ENCODE measurements around the gene YRDC. TPM values are rescaled to one million over a fixed set of nuclear protein-coding genes. Genes with fewer than 3 reads are reported as not detected.

The YRDC gene
- total RNA-seq, 4 donors from 2014 or later, result 26.7 to 33.9 (median 27.9) TPM

GRCh38 chr1:37763791-37764413 lies 44.1 kb downstream of the YRDC start:
- intact Hi-C loops (cut with DNase I; ENCODE audit: low total_unique reads), result no loop called here
- DNase-seq (ENCODE audit: low spot score in 2 of 2), result peak in 1 of 2 donors; percentile 42
- no peak for TF ChIP-seq CTCF (IDR thresholded peaks at IDR 0.05)
- TF ChIP-seq POLR2A (IDR thresholded peaks at IDR 0.05), result no peak
- H3K4me3 ChIP-seq (ENCODE audit: low read depth, poor library complexity, severe bottlenecking), result no peak overlapping the region
- WGBS, 2 donors, result 24 to 28% methylated on average over 25 of the region's 25 CpGs

GRCh38 chr1:37762516-37762915 lies 45.5 kb downstream of the YRDC start:
- intact Hi-C loops (cut with DNase I; ENCODE audit: low total_unique reads), result no loop called here
- peak in 1 of 2 donors; percentile 70 for DNase-seq (ENCODE audit: low spot score in 2 of 2)
- no peak for TF ChIP-seq CTCF (IDR thresholded peaks at IDR 0.05)
- TF ChIP-seq POLR2A (IDR thresholded peaks at IDR 0.05), result no peak
- H3K4me3 ChIP-seq (ENCODE audit: low read depth, poor library complexity, severe bottlenecking), result no peak overlapping the region
- 73 to 75% methylated on average over 2 of the region's 2 CpGs for WGBS, 2 donors

- intact Hi-C loops (cut with DNase I; ENCODE audit: low total_unique reads), result no loop called here
- TF ChIP-seq POLR2A (IDR thresholded peaks at IDR 0.05), result no peak
- TF ChIP-seq CTCF (IDR thresholded peaks at IDR 0.05), result no peak
- DNase-seq (ENCODE audit: low spot score in 2 of 2), result peak in 1 of 2 donors; percentile 77
- H3K4me3 ChIP-seq (ENCODE audit: low read depth, poor library complexity, severe bottlenecking), result no peak overlapping the region
- WGBS, 2 donors, result 57 to 64% methylated on average over 16 to 63 of the region's 68 CpGs
These were observed 46.5 kb downstream of the YRDC start for GRCh38 chr1:37761416-37762095.

- intact Hi-C loops (cut with DNase I; ENCODE audit: low total_unique reads), result no loop called here
These were observed 48.6 kb downstream of the YRDC start for GRCh38 chr1:37759451-37759850.

GRCh38 chr1:37755951-37756560 lies 52.0 kb downstream of the YRDC start:
- peak in 1 of 2 donors; percentile 68 for DNase-seq (ENCODE audit: low spot score in 2 of 2)
- 56 to 74% methylated on average over 4 of the region's 4 CpGs for WGBS, 2 donors
- intact Hi-C loops (cut with DNase I; ENCODE audit: low total_unique reads), result no loop called here
- H3K4me3 ChIP-seq (ENCODE audit: low read depth, poor library complexity, severe bottlenecking), result no peak overlapping the region
- TF ChIP-seq CTCF (IDR thresholded peaks at IDR 0.05) (no peak), POLR2A (IDR thresholded peaks at IDR 0.05) (no peak)

More at GRCh38 chr1:37759451-37759850, 48.6 kb downstream of the YRDC start:
- DNase-seq (ENCODE audit: low spot score in 2 of 2), result peak in 1 of 2 donors; percentile 23
- TF ChIP-seq CTCF (IDR thresholded peaks at IDR 0.05), result no peak
- 76 to 81% methylated on average over 2 of the region's 2 CpGs for WGBS, 2 donors
- H3K4me3 ChIP-seq (ENCODE audit: low read depth, poor library complexity, severe bottlenecking), result no peak overlapping the region

Data from lower leg skin (tissue), 4 donors.